Neural progenitor cell (in vitro differentiated cells): ENCODE measurements around the gene PLEKHO2.

Experiments
- CTCF ChIP-seq: fragments of 200-600 bp; sonication (generic); IDR thresholded peaks from 2 replicates; pipeline ENCODE4 v1.5.1; 2017; ENCODE audit warnings: antibody characterized with exemption, mild to moderate bottlenecking
- EZH2 ChIP-seq: fragments of 200-600 bp; sonication (generic); IDR thresholded peaks from 2 replicates; pipeline ENCODE4 v1.6.1; 2017; ENCODE audit warnings: antibody characterized with exemption, mild to moderate bottlenecking, moderate library complexity
- EZH2phosphoT487 ChIP-seq: fragments of 200-600 bp; sonication (generic); IDR thresholded peaks from 2 replicates; pipeline ENCODE4 v1.6.1; 2017; ENCODE audit warnings: antibody characterized with exemption

GRCh38 chr15:64850778-64851502 is 9.2 kb downstream of the PLEKHO2 start:
- TF ChIP-seq CTCF (no peak), EZH2 (no peak), EZH2phosphoT487 (no peak)
